A375 (cell line): ENCODE measurements around the gene STT3A. TPM values are rescaled to one million over a fixed set of nuclear protein-coding genes. Genes with fewer than 3 reads are reported as not detected.
A peak's percentile ranks its signal among the peaks of the same experiment; 100 is the strongest.

ENCODE experiments used
- small RNA-seq: library from RNA; depleted of rRNA; stranded (forward); fragments of <200 nt; gene quantifications from one replicate; pipeline ENCODE3, GENCODE V24; 2014
- total RNA-seq: library from RNA; depleted of rRNA; stranded (reverse); fragments of >200 nt; shearing (Covaris generic); gene quantifications from 2 replicates; pipeline ENCODE4 v1.2.3, GENCODE V29; 2014; rRNA removed

Gene STT3A
- 81.0 and 81.3 TPM in 2 replicates for total RNA-seq

DNA sequence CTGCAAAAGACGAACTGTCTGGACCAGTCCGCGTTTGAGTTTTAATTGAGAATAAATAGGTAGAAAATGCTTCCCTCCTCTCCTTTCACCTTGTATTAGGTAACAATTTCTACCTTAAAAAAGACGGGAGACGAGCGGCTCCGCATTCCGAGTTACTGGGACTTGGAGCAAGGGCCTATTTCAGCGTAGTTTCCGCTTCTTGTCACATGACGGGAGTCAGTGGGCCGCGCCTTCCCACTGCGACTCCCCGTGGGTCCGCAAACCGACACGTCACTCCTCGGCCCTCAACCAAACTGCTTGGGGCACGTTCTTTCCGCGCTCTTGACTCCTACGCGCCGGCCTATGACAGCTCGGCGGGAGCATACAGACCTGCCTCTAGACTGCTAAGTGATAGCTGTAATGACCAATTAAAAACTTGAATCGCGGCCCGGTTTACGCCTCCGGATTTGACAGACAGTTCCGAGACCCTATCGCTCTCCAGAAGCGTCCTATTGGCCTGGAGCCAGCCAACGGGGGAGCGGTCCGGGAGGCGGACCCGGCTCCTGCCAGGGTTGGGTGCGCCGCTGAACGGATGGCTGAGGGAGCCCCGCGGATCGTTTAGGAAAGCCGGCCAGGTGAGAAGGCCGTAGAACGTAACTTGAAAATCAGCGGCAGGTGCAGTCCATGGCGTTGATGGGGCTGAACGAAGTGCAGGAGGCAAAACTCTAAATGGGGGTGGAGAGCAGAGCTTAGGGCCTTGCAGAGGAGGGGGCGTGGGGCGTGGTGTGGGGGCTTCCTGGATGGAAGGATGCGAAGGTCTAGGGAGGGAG lies at the start of gene STT3A:
STT3A (plus strand) TSS at position 548 of the 809 bp plus-strand sequence. CDS start 3,064 bp downstream, outside the sequence.

DNA sequence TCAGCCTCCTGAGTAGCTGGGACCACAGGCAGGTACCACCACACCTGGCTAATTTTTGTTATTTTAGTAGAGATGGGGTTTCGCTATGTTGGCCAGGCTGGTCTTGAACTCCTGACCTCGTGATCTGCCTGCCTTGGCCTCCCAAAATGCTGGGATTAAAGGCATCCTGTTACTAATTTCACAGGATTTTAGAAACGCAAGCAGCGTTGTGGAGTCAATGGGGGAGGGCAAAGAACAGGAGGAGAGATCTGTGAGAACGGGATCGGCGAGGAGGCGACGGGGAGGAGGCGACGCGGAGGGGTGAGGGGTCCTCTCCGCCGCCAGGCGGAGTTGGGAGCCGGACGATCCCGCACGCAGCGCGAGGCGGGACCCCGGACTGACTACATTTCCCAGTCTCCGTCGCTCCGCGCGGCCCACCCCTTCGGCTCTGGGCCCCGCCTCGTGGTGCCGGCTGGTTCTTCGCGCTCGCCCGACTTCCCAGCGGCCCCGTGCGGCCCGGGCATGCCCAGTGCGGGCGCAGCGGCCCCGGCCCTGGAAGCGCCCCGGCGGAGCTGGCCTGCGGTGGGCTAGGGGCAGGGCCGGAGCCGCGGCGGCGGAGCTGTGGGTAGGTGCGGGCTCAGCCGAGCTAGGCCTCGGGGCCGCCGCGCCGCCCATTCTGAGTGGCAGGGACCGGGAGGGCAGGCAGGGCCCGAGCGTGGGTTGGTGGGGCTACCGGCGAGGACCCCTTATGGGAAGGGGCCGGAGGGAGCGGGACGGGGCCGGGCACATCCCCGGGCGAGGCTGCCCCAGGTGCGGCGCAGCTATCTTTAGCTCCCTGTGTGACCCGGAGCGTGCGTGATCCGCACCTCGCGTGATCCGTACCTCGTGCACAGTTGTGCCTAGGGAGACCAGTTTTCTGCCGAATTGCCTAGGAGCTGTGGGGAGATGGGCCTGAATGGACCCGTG lies 23.4 kb upstream of the STT3A start, which contains the start of gene EI24:
EI24 (plus strand) TSS at position 508 of the 945 bp plus-strand sequence. CDS start 3,051 bp downstream, outside the sequence.

GRCh38 chr11:125624756-125625213 lies 32.1 kb downstream of the STT3A start, which contains the start of gene CHEK1:
CHEK1 (plus strand) TSS chr11:125625163; CDS start chr11:125626769, 1,606 bp downstream.

Small RNAs within 50 kb of the gene (small RNA-seq; reads per million reads assigned to genes)
- gene RNU2-35P (4.2 reads per million, percentile 83 among the genes with 10 or more reads in this experiment), gene RNU6-1156P (not detected)

Other genes starting within 250 kb of the STT3A start
- gene FEZ1, start 96.6 kb upstream of the STT3A start, total RNA-seq = 25.4 and 37.3 TPM in 2 replicates
- gene EI24, start 23.4 kb upstream of the STT3A start, total RNA-seq = 87.3 and 98.7 TPM in 2 replicates
- gene CHEK1, start 32.3 kb downstream of the STT3A start, total RNA-seq = 53.3 and 53.5 TPM in 2 replicates
- 0.16 TPM in 1 of 2 replicates, not detected in the other for gene ACRV1, start 88.0 kb downstream of the STT3A start, total RNA-seq
- not detected in 2 replicates for gene PATE1, start 153.4 kb downstream of the STT3A start, total RNA-seq
- 0.87 TPM in 1 of 2 replicates, not detected in the other for gene PATE2, start 186.0 kb downstream of the STT3A start, total RNA-seq
- 0.11 TPM in 1 of 2 replicates, not detected in the other for gene PATE3, start 195.3 kb downstream of the STT3A start, total RNA-seq
- not detected in 2 replicates for gene PATE4, start 240.5 kb downstream of the STT3A start, total RNA-seq